Neuron (in vitro differentiated cells): ENCODE data around the gene EEF1G.
A peak's percentile ranks its signal among the peaks of the same experiment; 100 is the strongest.
"Not testable (repeated sequence)": the region's sequence is repeated elsewhere in the genome, so short reads cannot be mapped to it uniquely, and the experiment has no call there.

Experiments
- H2AFZ ChIP-seq: one replicate; pipeline ENCODE4 v1.6.1; 2013; ENCODE audit warnings: low read depth, mild to moderate bottlenecking, inconsistent platforms, low read length, moderate library complexity
- H3K27me3 ChIP-seq: one replicate; pipeline ENCODE4 v1.6.1; 2013; ENCODE audit warnings: low read length; ENCODE audit not compliant: insufficient read depth
- H3K36me3 ChIP-seq: one replicate; pipeline ENCODE4 v1.6.1; 2013; ENCODE audit warnings: low read length; ENCODE audit not compliant: insufficient read depth
- H3K4me1 ChIP-seq: one replicate; pipeline ENCODE4 v1.6.1; 2013; ENCODE audit warnings: low read length; ENCODE audit not compliant: insufficient read depth
- H3K4me3 ChIP-seq: 2 replicates; pipeline ENCODE4 v1.5.1; 2013; ENCODE audit warnings: mild to moderate bottlenecking, low read length, moderate library complexity
- H3K9me3 ChIP-seq: one replicate; pipeline ENCODE4 v1.6.1; 2013; ENCODE audit warnings: low read length

The EEF1G gene

GRCh38 chr11:62573592-62574362 is at the start of gene EEF1G:
TSS of gene EEF1G (minus strand) at chr11:62573891. CDS start at chr11:62573842, 49 bp downstream.
- H3K4me1 ChIP-seq, result peaks cover 29% of the 10 kb centered on the region
- peaks cover 52% of the 10 kb centered on the region for H3K36me3 ChIP-seq
- no peaks in the 10 kb centered on the region for H3K9me3 ChIP-seq
- peak within 1 kb of the TSS; percentile 89 for H3K4me3 ChIP-seq
- no peaks in the 10 kb centered on the region for H3K27me3 ChIP-seq
- peak within 1 kb of the TSS; percentile 15 for H2AFZ ChIP-seq

- peaks cover 11% of the 10 kb centered on the region for H3K4me1 ChIP-seq
- H3K27me3 ChIP-seq, result no peaks in the 10 kb centered on the region
- peak overlapping the region; percentile 27 for H2AFZ ChIP-seq
- H3K4me3 ChIP-seq, result peak overlapping the region; percentile 82
- no peaks in the 10 kb centered on the region for H3K9me3 ChIP-seq
- peaks cover 28% of the 10 kb centered on the region for H3K36me3 ChIP-seq
These were observed 48.9 kb upstream of the EEF1G start for GRCh38 chr11:62622476-62623089.

- peaks cover 29% of the 10 kb centered on the region for H3K36me3 ChIP-seq
These were observed 48.1 kb upstream of the EEF1G start, which contains the start of gene B3GAT3 for GRCh38 chr11:62621567-62622470. TSS of gene B3GAT3 (minus strand) at chr11:62621986. CDS start at chr11:62621947, 39 bp downstream.

GRCh38 chr11:62621027-62621566 is 47.4 kb upstream of the EEF1G start:
- H3K9me3 ChIP-seq, result no peaks in the 10 kb centered on the region
- H3K27me3 ChIP-seq, result no peaks in the 10 kb centered on the region
- H2AFZ ChIP-seq, result no peak overlapping the region
- peaks cover 29% of the 10 kb centered on the region for H3K36me3 ChIP-seq
- peaks cover 11% of the 10 kb centered on the region for H3K4me1 ChIP-seq
- peak overlapping the region; percentile 82 for H3K4me3 ChIP-seq

More at GRCh38 chr11:62621567-62622470, 48.1 kb upstream of the EEF1G start, which contains the start of gene B3GAT3:
- Histone ChIP-seq H2AFZ (peak within 1 kb of the TSS; percentile 27), H3K9me3 (no peaks in the 10 kb centered on the region), H3K27me3 (no peaks in the 10 kb centered on the region), H3K4me3 (peak within 1 kb of the TSS; percentile 82), H3K4me1 (peaks cover 11% of the 10 kb centered on the region)

GRCh38 chr11:62616957-62617356 is 43.3 kb upstream of the EEF1G start:
- not testable (repeated sequence) for H3K9me3 ChIP-seq, H3K4me3 ChIP-seq, H3K27me3 ChIP-seq, H2AFZ ChIP-seq
- peaks cover 17% of the 10 kb centered on the region for H3K36me3 ChIP-seq
- H3K4me1 ChIP-seq, result peaks cover 15% of the 10 kb centered on the region

- peaks cover 19% of the 10 kb centered on the region for H3K4me1 ChIP-seq
- no peaks in the 10 kb centered on the region for H3K9me3 ChIP-seq
- no peak overlapping the region for H3K4me3 ChIP-seq
- peaks cover 17% of the 10 kb centered on the region for H3K36me3 ChIP-seq
- H2AFZ ChIP-seq, result no peak overlapping the region
- no peaks in the 10 kb centered on the region for H3K27me3 ChIP-seq
These were observed 41.8 kb upstream of the EEF1G start for GRCh38 chr11:62615521-62615920.

GRCh38 chr11:62614275-62614674 is 40.6 kb upstream of the EEF1G start:
- Histone ChIP-seq H2AFZ (no peak overlapping the region), H3K4me1 (peaks cover 19% of the 10 kb centered on the region), H3K36me3 (peaks cover 17% of the 10 kb centered on the region), H3K27me3 (no peaks in the 10 kb centered on the region), H3K9me3 (no peaks in the 10 kb centered on the region), H3K4me3 (no peak overlapping the region)

GRCh38 chr11:62613291-62613778 is 39.6 kb upstream of the EEF1G start:
- Histone ChIP-seq H3K4me1 (peaks cover 19% of the 10 kb centered on the region), H3K36me3 (peaks cover 13% of the 10 kb centered on the region), H3K4me3 (peak overlapping the region; percentile 53), H2AFZ (no peak overlapping the region), H3K9me3 (no peaks in the 10 kb centered on the region), H3K27me3 (no peaks in the 10 kb centered on the region)

- no peaks in the 10 kb centered on the region for H3K9me3 ChIP-seq
- H3K27me3 ChIP-seq, result no peaks in the 10 kb centered on the region
- H2AFZ ChIP-seq, result peak within 1 kb of the TSS; percentile 71
- peaks cover 19% of the 10 kb centered on the region for H3K4me1 ChIP-seq
- H3K4me3 ChIP-seq, result peak within 1 kb of the TSS; percentile 53
- H3K36me3 ChIP-seq, result peaks cover 13% of the 10 kb centered on the region
These were observed 38.9 kb upstream of the EEF1G start, which contains the start of the genes EML3 and ROM1 for GRCh38 chr11:62612366-62613290. TSS of gene EML3 (minus strand) at chr11:62612775. CDS start at chr11:62612457, 318 bp downstream. TSS of gene ROM1 (plus strand) at chr11:62613257. CDS start at chr11:62613282, 25 bp downstream.

- no peaks in the 10 kb centered on the region for H3K9me3 ChIP-seq
- no peaks in the 10 kb centered on the region for H3K27me3 ChIP-seq
- H3K36me3 ChIP-seq, result peaks cover 8% of the 10 kb centered on the region
- H3K4me3 ChIP-seq, result peak overlapping the region; percentile 53
- peak overlapping the region; percentile 71 for H2AFZ ChIP-seq
- H3K4me1 ChIP-seq, result peaks cover 19% of the 10 kb centered on the region
These were observed 38.1 kb upstream of the EEF1G start for GRCh38 chr11:62611705-62612365.
